ENCODE data around the gene EXD1.
"Not testable (repeated sequence)": the region's sequence is repeated elsewhere in the genome, so short reads cannot be mapped to it uniquely, and the experiment has no call there.

EXD1 gene, protein sequence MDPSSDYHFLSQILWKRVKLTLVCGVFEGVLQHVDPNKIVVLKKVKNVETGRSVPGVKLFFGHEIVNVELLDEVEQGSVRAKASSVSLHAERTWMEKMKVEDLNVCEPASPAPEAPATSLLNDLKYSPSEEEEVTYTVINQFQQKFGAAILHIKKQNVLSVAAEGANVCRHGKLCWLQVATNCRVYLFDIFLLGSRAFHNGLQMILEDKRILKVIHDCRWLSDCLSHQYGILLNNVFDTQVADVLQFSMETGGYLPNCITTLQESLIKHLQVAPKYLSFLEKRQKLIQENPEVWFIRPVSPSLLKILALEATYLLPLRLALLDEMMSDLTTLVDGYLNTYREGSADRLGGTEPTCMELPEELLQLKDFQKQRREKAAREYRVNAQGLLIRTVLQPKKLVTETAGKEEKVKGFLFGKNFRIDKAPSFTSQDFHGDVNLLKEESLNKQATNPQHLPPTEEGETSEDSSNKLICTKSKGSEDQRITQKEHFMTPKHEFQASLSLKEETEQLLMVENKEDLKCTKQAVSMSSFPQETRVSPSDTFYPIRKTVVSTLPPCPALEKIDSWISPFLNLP

GRCh38 chr15:41230650-41231421 is at the start of gene EXD1, which contains the start of gene CHP1:
EXD1 (minus strand) TSS chr15:41230757; CDS start chr15:41226575, 4,182 bp downstream.
CHP1 (plus strand) TSS chr15:41231268; CDS start chr15:41231383, 115 bp downstream.
- DNase-seq (ENCODE audit: low read depth in 2 of 2), result peak; percentile 91 to 93

GRCh38 chr15:41279535-41280283 is 49.2 kb upstream of the EXD1 start:
- DNase-seq (ENCODE audit: low read depth in 2 of 2), result no peak

DNA sequence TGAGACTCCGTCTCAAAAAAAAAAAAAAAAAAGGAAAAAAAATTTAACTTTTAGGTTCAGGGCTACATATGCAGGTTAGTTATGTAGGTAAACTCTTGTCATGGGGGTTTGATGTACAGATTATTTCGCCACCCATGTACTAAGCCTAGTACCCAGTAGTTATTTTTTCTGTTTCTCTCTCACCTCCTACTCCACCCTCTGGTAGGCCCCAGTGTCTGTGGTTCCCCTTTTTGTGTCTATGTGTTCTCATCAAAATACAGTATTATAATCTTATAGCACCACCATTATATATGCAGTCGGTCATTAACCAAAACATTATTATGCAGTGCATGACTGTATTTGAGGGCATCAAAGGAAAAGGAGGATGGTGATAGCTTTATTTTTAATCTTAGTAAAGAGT is 47.8 kb upstream of the EXD1 start:
- no peak for DNase-seq (ENCODE audit: low read depth in 2 of 2)

DNA sequence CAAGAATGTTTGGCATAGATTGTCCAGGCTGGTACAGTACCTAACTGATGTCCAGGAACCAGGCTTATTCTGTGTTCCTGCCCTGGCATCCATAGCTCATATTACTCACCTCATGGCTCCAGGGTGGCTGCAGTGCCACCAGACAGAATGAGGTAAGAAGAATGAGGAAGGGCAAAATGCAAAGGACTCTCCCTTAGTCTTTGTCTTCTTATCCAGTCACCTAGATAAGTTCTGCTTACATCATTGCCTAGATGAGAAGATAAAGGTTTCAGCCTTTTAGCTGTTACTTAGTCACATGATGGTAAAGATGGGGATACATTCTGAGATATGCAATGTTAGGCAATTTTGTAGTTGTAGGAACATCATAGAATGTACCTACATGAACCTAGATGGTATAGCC is 46.3 kb upstream of the EXD1 start:
- no peak for DNase-seq (ENCODE audit: low read depth in 2 of 2)

- DNase-seq (ENCODE audit: low read depth in 2 of 2), result no peak
Measured at GRCh38 chr15:41269887-41270286, 39.3 kb upstream of the EXD1 start.

GRCh38 chr15:41263891-41264351 is 33.4 kb upstream of the EXD1 start:
- DNase-seq (ENCODE audit: low read depth in 2 of 2), result no peak

DNA sequence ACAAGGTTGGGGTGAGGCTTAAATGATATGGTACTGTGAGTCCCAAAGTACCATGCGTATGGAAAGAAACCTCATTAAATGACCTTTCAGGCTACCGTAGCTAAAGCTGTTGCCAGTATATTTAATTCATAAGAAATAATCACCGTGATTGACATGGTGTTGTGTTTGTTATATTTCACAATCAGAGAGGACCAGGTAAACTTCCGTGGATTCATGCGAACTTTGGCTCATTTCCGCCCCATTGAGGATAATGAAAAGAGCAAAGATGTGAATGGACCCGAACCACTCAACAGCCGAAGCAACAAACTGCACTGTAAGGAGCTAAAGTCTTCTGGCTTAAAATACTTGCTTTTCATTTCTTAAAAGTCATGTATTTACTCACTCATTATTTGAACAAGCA is 32.0 kb upstream of the EXD1 start:
- DNase-seq (ENCODE audit: low read depth in 2 of 2), result no peak

DNA sequence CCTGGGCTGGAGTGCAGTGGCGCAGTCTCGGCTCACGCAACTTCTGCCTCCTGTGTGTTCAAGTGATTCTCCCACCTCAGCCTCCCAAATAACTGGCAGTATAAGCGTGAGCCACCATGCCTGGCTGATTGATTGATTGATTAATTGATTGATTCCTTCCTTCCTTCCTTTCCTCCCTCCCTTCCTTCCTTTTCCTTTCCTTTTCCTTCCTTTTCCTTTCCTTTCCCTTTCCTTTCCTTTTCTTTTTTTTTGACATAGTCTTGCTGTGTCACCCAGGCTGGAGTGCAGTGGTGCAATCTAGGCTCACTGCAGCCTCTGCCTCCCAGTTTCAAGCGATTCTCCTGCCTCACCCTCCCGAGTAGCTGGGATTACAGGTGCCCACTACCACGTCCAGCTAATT is 30.4 kb upstream of the EXD1 start:
- not testable (repeated sequence) for DNase-seq (ENCODE audit: low read depth in 2 of 2)

GRCh38 chr15:41259546-41260189 is 29.1 kb upstream of the EXD1 start:
- DNase-seq (ENCODE audit: low read depth in 2 of 2), result no peak

- DNase-seq (ENCODE audit: low read depth in 2 of 2), result no peak
Measured at GRCh38 chr15:41258750-41259471, 28.4 kb upstream of the EXD1 start.

DNA sequence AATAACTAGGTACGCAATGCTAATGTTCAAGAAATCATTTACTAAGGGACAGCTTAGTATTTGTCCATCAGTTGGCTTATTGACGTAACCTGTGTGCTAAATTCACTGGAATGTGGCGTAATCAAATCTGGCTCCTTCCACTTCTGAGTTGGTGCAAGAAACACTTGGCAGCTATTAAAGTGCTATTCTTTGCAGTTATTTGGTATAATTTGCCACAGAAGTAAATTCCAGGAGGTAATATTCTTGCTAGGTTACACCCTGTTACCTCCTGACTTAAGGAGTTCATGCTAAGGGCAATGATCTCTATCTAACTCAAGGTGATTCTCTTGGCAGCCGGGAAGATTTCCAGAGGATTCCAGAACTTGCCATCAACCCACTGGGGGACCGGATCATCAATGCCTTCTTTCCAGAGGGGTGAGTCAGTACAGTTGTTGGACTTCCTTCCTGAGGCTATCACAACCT is 26.1 kb upstream of the EXD1 start:
- DNase-seq (ENCODE audit: low read depth in 2 of 2), result no peak

DNA sequence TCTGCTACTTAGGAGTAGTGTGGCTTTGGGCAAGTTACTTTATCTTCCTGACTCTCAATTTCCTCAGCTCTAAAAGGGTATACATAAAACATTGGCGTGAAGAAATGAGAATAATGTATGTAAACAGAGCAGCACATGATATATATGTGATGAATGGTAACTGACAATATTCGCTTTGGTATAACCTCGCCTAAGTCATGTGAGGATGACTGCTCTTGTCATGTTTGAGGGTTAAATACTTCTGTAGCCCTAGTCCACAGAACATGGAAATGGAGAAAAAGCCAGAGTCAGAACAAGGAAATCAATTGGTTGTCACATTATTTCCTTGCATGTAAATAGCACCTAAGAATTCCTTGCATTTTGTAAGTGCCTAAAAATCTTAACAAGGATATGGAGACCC is 25.5 kb upstream of the EXD1 start:
- no peak for DNase-seq (ENCODE audit: low read depth in 2 of 2)

DNA sequence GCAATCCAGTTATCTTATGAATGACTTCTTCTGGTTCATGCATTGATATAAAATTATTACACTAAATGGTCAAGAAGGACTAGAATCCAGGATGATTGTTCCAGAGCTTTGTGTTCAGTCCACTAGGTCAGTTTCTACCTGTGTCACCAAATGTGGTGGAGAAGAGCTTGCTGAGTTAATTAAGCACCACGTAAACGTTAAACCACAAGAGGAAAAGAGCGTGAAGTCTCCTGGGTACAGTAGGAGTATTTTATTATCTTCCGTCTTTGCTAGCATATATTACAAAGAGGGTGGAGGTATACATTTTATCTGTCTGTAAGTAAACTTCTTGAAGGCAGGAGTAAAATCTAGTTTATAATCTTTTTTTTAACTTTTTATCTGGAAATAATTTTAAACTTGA is 24.0 kb upstream of the EXD1 start:
- DNase-seq (ENCODE audit: low read depth in 2 of 2), result no peak

DNA sequence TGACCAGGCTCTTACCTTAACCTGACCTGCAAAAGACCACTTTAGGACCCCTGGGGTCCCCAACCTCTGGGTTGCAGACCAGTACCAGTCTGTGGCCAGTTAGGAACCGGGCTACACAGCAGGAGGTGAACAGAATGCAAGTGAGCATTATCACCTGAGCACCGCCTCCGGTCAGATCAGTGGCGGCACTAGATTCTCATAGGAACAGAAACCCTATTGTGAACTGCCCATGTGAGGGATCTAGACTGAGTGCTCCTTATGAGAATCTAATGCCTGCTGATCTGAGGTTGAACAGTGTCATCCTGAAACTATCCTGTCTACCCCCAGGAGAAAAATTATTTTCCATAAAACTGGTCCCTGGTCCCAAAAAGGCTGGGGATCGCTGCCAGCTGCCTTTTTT is 20.9 kb upstream of the EXD1 start:
- DNase-seq (ENCODE audit: low read depth in 2 of 2), result no peak

DNA sequence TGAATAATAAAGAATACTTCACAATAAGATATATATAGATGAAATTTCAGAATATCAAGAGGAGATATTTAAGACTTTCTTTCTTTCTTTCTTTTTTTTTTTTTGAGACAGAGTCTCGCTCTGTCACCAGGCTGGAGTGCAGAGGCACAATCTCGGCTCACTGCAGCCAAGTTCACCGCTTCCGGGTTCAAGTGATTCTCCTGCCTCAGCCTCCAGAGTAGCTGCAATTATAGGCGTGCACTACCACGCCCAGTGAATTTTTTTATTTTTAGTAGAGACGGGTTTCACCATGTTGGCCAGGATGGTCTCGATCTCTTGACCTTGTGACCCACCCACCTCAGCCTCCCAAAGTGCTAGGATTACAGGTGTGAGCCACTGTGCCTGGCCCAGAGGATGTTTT is 20.2 kb upstream of the EXD1 start:
- DNase-seq (ENCODE audit: low read depth in 2 of 2), result not testable (repeated sequence)

DNA sequence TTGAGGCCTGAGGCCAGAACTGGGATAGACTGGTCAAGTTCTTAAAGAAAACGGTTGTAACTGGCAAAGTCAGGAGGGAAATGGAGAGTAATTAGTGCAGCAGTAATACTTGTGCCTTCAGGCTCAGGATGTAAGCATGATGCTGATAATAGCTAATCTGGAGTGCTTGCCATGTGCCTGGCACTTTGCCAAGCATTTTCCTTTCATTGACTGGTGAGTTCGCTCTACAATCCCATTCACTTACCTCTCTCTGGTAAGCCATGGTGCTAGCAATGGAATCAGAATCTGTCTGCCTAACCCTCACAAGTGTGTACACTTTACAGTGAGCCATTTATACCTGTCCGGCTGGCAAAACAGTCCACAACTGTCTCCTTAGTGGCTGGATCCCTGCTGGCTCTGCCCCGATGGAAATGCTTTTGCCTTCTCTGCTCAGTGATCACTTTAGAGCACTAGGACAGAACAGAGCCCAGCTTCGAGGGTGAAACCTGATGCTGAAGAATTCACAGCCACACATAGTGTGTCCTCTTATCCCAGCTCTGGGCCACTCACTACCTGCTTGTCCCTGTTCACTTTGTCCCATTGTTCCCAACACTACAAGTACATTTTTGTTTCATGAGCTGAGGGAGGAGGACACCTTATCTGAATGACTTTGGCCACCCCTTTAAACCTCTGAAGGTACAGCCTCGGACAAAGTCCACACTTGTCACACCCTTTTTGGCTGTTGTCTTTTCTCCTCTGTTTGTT is 10.8 kb upstream of the EXD1 start:
- DNase-seq (ENCODE audit: low read depth in 2 of 2), result no peak

- DNase-seq (ENCODE audit: low read depth in 2 of 2), result no peak
Measured at GRCh38 chr15:41238100-41238499, 7.5 kb upstream of the EXD1 start.

- DNase-seq (ENCODE audit: low read depth in 2 of 2), result no peak
Measured at GRCh38 chr15:41235929-41236328, 5.4 kb upstream of the EXD1 start.

- not testable (repeated sequence) for DNase-seq (ENCODE audit: low read depth in 2 of 2)
Measured at GRCh38 chr15:41235228-41235627, 4.7 kb upstream of the EXD1 start.

GRCh38 chr15:41233367-41233771 is 2.8 kb upstream of the EXD1 start:
- DNase-seq (ENCODE audit: low read depth in 2 of 2), result no peak
